GM19099 (cell line): ENCODE results near the gene RANGAP1.

Experiments used
- POLR2A ChIP-seq: IDR thresholded peaks from 3 replicates; pipeline ENCODE4 v1.6.1; 2011; ENCODE audit warnings: low read depth; ENCODE audit not compliant: insufficient read length; ENCODE audit errors: extremely low read depth

RANGAP1 gene

DNA sequence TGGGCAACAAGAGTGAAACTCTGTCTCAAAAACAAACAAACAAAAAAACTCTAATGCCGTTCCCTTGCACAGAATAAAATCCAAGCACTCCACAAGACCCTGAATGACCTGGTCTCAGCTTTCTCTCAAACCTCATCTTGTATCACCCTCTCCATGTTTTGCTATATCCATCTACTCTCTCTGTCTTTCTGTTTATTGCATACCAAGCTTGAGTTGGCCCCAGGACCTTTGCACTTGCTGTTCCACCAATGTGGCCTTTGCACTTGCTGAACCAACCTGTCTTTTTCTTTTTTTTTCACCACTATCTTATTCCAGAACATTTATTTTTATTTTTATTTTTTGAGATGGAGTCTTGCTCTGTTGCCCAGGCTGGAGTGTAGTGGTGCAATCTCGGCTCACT, 82.9 kb downstream of the RANGAP1 start:
- no peak for TF ChIP-seq POLR2A

DNA sequence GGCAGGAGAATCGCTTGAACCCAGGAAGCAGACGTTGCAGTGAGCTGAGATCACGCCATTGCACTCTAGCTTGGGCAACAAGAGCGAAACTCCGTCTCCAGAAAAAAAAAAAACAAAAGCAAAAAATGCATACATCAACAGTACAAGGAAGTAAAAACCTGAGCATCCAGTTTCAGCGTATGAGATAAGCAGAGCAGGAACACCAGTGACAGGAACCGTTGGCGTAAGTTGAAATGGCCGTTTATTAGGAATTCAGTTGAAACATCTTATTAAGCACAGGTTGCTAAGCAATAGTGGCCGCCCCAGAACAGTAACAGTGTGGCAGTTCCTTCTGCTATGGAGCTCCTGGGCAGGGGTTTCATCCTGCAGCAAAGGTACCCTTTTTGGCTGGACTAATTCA, 84.8 kb downstream of the RANGAP1 start:
- TF ChIP-seq POLR2A, result no peak

DNA sequence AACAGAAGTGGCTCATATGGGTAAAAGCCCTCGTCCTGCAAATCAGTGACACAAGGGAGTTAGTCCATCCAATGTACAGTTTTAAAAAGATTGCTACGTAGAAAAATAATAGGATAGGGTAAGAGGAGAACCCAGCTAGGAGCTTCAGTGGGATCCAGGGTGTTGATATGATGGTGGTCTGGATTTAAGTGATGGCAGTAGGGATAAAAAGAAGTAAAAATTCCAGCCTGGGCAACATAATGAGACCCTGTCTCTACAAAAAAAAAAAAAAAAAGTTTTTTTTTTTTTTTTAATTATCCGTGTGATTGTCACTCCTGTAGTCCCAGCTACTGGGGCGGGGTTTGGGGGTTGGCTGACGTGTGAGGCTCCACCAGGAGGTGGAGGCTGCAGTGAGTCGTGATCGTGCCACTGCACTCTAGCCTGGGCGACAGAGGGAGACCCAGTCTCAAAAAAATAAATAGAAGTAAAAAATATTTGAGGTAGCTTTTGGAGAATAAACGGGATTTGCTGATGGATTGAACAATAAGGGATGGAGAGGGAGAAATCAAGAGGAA, 87.9 kb downstream of the RANGAP1 start:
- no peak for TF ChIP-seq POLR2A

DNA sequence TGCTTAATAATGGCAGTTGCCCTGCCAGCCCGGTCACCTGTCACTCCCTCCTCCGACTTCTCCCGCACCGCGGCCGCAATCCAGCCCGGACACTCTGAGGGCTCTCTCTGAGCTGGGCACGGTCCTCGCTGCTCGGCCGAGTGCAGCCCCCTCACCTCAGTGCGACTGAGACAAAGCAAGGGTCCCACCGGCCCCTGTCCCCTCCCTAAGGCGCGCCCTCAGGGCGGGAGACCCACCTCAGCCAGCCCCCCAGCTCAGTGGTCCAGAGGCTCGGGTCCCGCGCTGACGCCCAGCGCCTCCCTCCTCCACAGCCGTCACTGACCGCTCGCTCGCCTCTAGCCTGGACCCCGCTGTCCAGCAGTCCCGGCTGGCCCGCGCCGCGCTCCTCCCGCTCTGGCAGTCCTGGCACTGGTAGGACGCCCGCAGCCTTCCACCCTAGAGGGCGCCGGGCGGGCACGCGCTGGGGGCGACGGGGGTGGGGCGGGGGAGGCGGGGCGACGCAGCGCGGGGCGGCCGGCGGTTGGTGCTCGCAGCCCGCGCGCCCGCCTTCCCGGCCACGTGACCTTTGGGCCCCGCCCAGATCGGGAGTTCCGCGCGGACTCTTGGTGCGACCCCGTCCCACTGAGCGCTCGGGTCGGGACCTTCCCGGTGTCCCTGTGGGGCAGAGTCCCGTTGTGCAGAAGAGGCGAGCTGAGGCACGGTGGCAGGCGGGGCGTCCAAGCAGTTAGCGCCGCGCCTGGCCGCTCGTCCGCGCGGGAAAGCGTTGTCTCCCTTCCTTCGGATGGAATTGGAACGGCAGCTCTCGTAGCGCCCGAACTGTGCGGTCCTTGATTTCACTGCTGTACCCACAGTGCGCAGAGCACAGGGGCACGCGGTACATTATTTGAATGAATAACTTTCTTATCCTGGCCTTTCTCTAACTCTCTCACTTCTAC, 88.7 kb downstream of the RANGAP1 start:
- no peak for TF ChIP-seq POLR2A
